ENCODE results near the gene PRKAG1. TPM values are rescaled to one million over a fixed set of nuclear protein-coding genes. Genes with fewer than 3 reads are reported as not detected.
A peak's percentile ranks its signal among the peaks of the same experiment; 100 is the strongest.

Gene PRKAG1
- total RNA-seq, 1 experiment from 2014 or later: 50.7 TPM

- H3K27ac ChIP-seq (ENCODE audit: low read depth, low read length, poor library complexity, severe bottlenecking): no peak overlapping the region
- peaks cover 98% of the 10 kb centered on the region for H3K36me3 ChIP-seq (ENCODE audit: insufficient read depth, low read length, poor library complexity, severe bottlenecking)
- no peaks in the 10 kb centered on the region for H3K9me3 ChIP-seq (ENCODE audit: low read depth, low read length, poor library complexity, severe bottlenecking)
- no peaks in the 10 kb centered on the region for H3K27me3 ChIP-seq (replicated peaks; ENCODE audit: insufficient read depth, low read depth, low read length, poor library complexity)
- TF ChIP-seq CTCF (conservative IDR thresholded peaks at IDR 0.05; ENCODE audit: low read depth, low read length) (peak; percentile 83), EZH2 (IDR thresholded peaks at IDR 0.05; ENCODE audit: borderline replicate concordance, low read depth, low read length, poor library complexity, severe bottlenecking) (no peak)
- POLR2A ChIA-PET (ENCODE audit: low non-redundant PET): no interaction called here
- DNase-seq (ENCODE audit: low spot score): peak; percentile 77
- H3K4me3 ChIP-seq (ENCODE audit: low read depth, low read length, poor library complexity, severe bottlenecking): no peak overlapping the region
- no peaks in the 10 kb centered on the region for H3K4me1 ChIP-seq (ENCODE audit: insufficient read depth, low read length, poor library complexity, severe bottlenecking)
- CTCF ChIA-PET: interaction anchor here (0.7 to 1.6 kb wide), 6 partner anchors 12 to 47 kb away, joined by 3 to 6 read pairs (median 3); no protein-coding TSS in a partner anchor
- intact Hi-C loops (cut with micrococcal nuclease; ENCODE audit: unreplicated experiment): no loop called here
- BruUV-seq (replicated peaks): TSS peak; percentile 12
These were observed 25.3 kb upstream of the PRKAG1 start for GRCh38 chr12:49043856-49044258.

GRCh38 chr12:49043241-49043640 is 24.7 kb upstream of the PRKAG1 start:
- H3K4me1 ChIP-seq (ENCODE audit: insufficient read depth, low read length, poor library complexity, severe bottlenecking): no peaks in the 10 kb centered on the region
- H3K27ac ChIP-seq (ENCODE audit: low read depth, low read length, poor library complexity, severe bottlenecking): no peak overlapping the region
- intact Hi-C loops (cut with micrococcal nuclease; ENCODE audit: unreplicated experiment): no loop called here
- ChIA-PET CTCF (interaction anchor here (0.7 to 1.6 kb wide), 6 partner anchors 13 to 46 kb away, joined by 3 to 6 read pairs (median 3); no protein-coding TSS in a partner anchor), POLR2A (ENCODE audit: low non-redundant PET) (interaction anchor here (0.6 kb wide), 1 partner anchor 38 kb away, joined by 3 read pairs; no protein-coding TSS in a partner anchor)
- no peak overlapping the region for H3K4me3 ChIP-seq (ENCODE audit: low read depth, low read length, poor library complexity, severe bottlenecking)
- H3K36me3 ChIP-seq (ENCODE audit: insufficient read depth, low read length, poor library complexity, severe bottlenecking): peaks cover 98% of the 10 kb centered on the region
- H3K27me3 ChIP-seq (replicated peaks; ENCODE audit: insufficient read depth, low read depth, low read length, poor library complexity): no peaks in the 10 kb centered on the region
- BruUV-seq (replicated peaks): no TSS peak
- DNase-seq (ENCODE audit: low spot score): no peak
- no peak for TF ChIP-seq CTCF (conservative IDR thresholded peaks at IDR 0.05; ENCODE audit: low read depth, low read length)
- no peak for TF ChIP-seq EZH2 (IDR thresholded peaks at IDR 0.05; ENCODE audit: borderline replicate concordance, low read depth, low read length, poor library complexity, severe bottlenecking)
- H3K9me3 ChIP-seq (ENCODE audit: low read depth, low read length, poor library complexity, severe bottlenecking): no peaks in the 10 kb centered on the region

- H3K4me3 ChIP-seq (ENCODE audit: low read depth, low read length, poor library complexity, severe bottlenecking): no peak overlapping the region
- H3K4me1 ChIP-seq (ENCODE audit: insufficient read depth, low read length, poor library complexity, severe bottlenecking): no peaks in the 10 kb centered on the region
- H3K27me3 ChIP-seq (replicated peaks; ENCODE audit: insufficient read depth, low read depth, low read length, poor library complexity): no peaks in the 10 kb centered on the region
- no peaks in the 10 kb centered on the region for H3K9me3 ChIP-seq (ENCODE audit: low read depth, low read length, poor library complexity, severe bottlenecking)
- POLR2A ChIA-PET (ENCODE audit: low non-redundant PET): no interaction called here
- TF ChIP-seq CTCF (conservative IDR thresholded peaks at IDR 0.05; ENCODE audit: low read depth, low read length) (no peak), EZH2 (IDR thresholded peaks at IDR 0.05; ENCODE audit: borderline replicate concordance, low read depth, low read length, poor library complexity, severe bottlenecking) (no peak)
- BruUV-seq (replicated peaks): no TSS peak
- no peak for DNase-seq (ENCODE audit: low spot score)
- no peak overlapping the region for H3K27ac ChIP-seq (ENCODE audit: low read depth, low read length, poor library complexity, severe bottlenecking)
- CTCF ChIA-PET: no interaction called here
- peaks cover 99% of the 10 kb centered on the region for H3K36me3 ChIP-seq (ENCODE audit: insufficient read depth, low read length, poor library complexity, severe bottlenecking)
- intact Hi-C loops (cut with micrococcal nuclease; ENCODE audit: unreplicated experiment): no loop called here
These were observed 23.4 kb upstream of the PRKAG1 start for GRCh38 chr12:49041881-49042484.

All from A673 (cell line).